Smooth muscle cell (in vitro differentiated cells): ENCODE measurements around the gene LCN6. TPM values are rescaled to one million over a fixed set of nuclear protein-coding genes. Genes with fewer than 3 reads are reported as not detected.

Source experiments
- DNase-seq: peaks from one replicate; lab custom pipeline; 2025; ENCODE audit not compliant: unreplicated experiment; lab: John Stamatoyannopoulos, UW
- H2AFZ ChIP-seq: fragments of 200-600 bp; sonication (generic); 2 replicates; pipeline ENCODE4 v1.6.0; 2016; ENCODE audit warnings: antibody characterized with exemption, low read depth, mild to moderate bottlenecking
- H3F3A ChIP-seq: fragments of 200-600 bp; sonication (generic); 2 replicates; pipeline ENCODE4 v1.6.0; 2017; ENCODE audit warnings: antibody characterized with exemption, low read depth
- H3K27ac ChIP-seq: fragments of 200-600 bp; sonication (generic); 2 replicates; pipeline ENCODE4 v1.5.1; 2016; ENCODE audit warnings: low read depth, mild to moderate bottlenecking
- H3K27me3 ChIP-seq: fragments of 200-600 bp; sonication (generic); 2 replicates; pipeline ENCODE4 v1.6.1; 2016; ENCODE audit warnings: low read depth, mild to moderate bottlenecking
- H3K36me3 ChIP-seq: fragments of 200-600 bp; sonication (generic); 2 replicates; pipeline ENCODE4 v1.5.1; 2016; ENCODE audit warnings: low read depth
- H3K4me1 ChIP-seq: fragments of 200-600 bp; sonication (generic); 2 replicates; pipeline ENCODE4 v1.5.1; 2016; ENCODE audit warnings: low read depth
- H3K4me2 ChIP-seq: fragments of 200-600 bp; sonication (generic); 2 replicates; pipeline ENCODE4 v1.6.0; 2016; ENCODE audit warnings: mild to moderate bottlenecking
- H3K4me3 ChIP-seq: fragments of 200-600 bp; sonication (generic); 2 replicates; pipeline ENCODE4 v1.5.1; 2016; ENCODE audit warnings: mild to moderate bottlenecking
- H3K79me2 ChIP-seq: fragments of 200-600 bp; sonication (generic); 2 replicates; pipeline ENCODE4 v1.6.0; 2016; ENCODE audit warnings: low read depth, mild to moderate bottlenecking
- H3K9ac ChIP-seq: fragments of 200-600 bp; sonication (generic); 2 replicates; pipeline ENCODE4 v1.6.0; 2016; ENCODE audit warnings: low read depth
- H3K9me3 ChIP-seq: fragments of 200-600 bp; sonication (generic); replicated peaks from 2 replicates; pipeline ENCODE4 v1.5.1; 2016; ENCODE audit warnings: low read depth
- H4K20me1 ChIP-seq: fragments of 200-600 bp; sonication (generic); 2 replicates; pipeline ENCODE4 v1.6.0; 2016; ENCODE audit warnings: low read depth
- CTCF ChIP-seq: fragments of 200-600 bp; sonication (generic); IDR thresholded peaks from 2 replicates; pipeline ENCODE4 v1.5.1; 2017; ENCODE audit warnings: borderline replicate concordance, mild to moderate bottlenecking, antibody characterized with exemption; ENCODE audit not compliant: insufficient read depth, poor library complexity, severe bottlenecking
- WGBS: methylation state at CpG from one replicate; pipeline ENCODE4 v1.1.7; 2016; ENCODE audit warnings: low lambda C conversion rate; 5-methylcytosine and 5-hydroxymethylcytosine counted together
- polyA plus RNA-seq: library from polyadenylated mRNA; unstranded; fragments of >200 nt; fragmentation: Nextera tagmentation; extraction: Ambion mirVana; gene quantifications from 2 replicates; pipeline ENCODE4 v1.2.1, GENCODE V29; 2016
- total RNA-seq: library from RNA; depleted of rRNA; stranded (reverse); fragments of >200 nt; gene quantifications from 2 replicates; pipeline ENCODE4 v1.2.3, GENCODE V29; 2014

Gene LCN6
- total and polyA plus RNA-seq, 2 experiments from 2014 or later: not detected

DNA sequence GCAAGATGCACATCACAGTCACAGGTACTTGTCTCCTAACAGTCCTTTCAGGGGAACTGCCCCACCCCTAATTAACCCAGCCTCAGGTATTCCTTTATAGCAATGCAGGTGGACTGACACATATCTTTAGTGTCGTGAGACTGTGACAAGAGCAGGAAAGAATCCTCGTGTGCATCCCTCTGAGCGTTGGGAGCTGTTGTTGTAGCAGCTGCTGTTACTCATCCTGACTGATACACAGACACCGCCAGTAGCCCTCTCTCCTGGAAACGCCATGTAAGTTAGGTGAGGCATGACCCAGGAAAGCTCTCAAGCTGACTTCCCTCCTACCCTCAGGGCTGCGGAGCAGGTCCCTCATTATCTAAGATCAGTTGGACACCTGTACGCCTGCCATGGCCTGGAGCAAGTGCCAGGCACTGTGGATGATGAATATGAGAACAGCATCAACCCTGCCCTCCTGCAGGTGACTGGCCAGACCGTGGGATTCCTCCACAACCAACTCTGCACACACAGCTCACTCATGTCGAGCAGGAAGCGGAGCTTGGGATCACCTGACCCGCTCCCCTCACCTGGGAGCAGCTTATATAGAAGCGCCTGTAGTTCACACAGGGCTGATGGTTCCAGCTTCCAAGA, 26.2 kb upstream of the LCN6 start:
- no peak for TF ChIP-seq CTCF
- no peaks in the 10 kb centered on the region for H3K36me3 ChIP-seq
- H3K4me2 ChIP-seq: no peak overlapping the region
- no peak overlapping the region for H2AFZ ChIP-seq
- H3K9ac ChIP-seq: no peak overlapping the region
- no peak overlapping the region for H3K4me3 ChIP-seq
- H3K27me3 ChIP-seq: no peaks in the 10 kb centered on the region
- no peaks in the 10 kb centered on the region for H3K79me2 ChIP-seq
- 79% methylated on average over 12 of the region's 12 CpGs for whole genome bisulfite sequencing
- H3K9me3 ChIP-seq: no peaks in the 10 kb centered on the region
- no peaks in the 10 kb centered on the region for H4K20me1 ChIP-seq
- H3K4me1 ChIP-seq: no peaks in the 10 kb centered on the region
- no peak for DNase-seq
- no peaks in the 10 kb centered on the region for H3F3A ChIP-seq
- H3K27ac ChIP-seq: no peak overlapping the region

- Histone ChIP-seq H2AFZ (no peak overlapping the region), H3K4me2 (no peak overlapping the region), H3K27ac (no peak overlapping the region)
Measured at GRCh38 chr9:136773386-136774044, 25.2 kb upstream of the LCN6 start.

DNA sequence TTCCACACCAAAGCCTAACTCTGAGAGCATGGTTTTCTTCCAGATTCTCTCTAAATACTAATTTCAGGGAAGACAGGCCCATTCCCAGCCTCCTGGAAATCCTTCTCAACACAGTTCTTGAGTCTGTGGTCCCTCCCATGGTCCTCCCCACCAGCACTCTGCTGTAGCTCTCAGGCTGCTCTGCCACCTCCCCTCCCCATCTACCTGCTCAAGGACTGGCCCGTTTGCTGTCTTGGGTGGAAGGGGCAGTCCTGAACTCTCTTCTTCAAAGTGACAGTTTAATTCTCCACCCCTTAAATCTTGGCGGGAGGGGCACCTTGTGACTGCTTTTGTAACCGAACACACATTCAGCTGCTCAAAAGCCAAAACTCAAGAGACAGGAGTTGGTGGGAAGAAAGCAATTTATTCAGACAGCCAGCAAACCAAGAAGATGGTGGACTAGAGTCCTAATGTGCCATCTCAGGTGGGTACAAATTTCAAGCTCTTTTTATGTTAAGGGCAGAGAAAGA, 23.6 kb upstream of the LCN6 start:
- 80% methylated on average over 3 of the region's 3 CpGs for WGBS
- H3K27ac ChIP-seq: no peak overlapping the region

More at GRCh38 chr9:136773386-136774044, 25.2 kb upstream of the LCN6 start:
- no peaks in the 10 kb centered on the region for H3F3A ChIP-seq
- no peak for DNase-seq
- no peaks in the 10 kb centered on the region for H4K20me1 ChIP-seq
- 89% methylated on average over 7 of the region's 7 CpGs for WGBS
- no peaks in the 10 kb centered on the region for H3K36me3 ChIP-seq
- H3K9me3 ChIP-seq: no peaks in the 10 kb centered on the region
- no peaks in the 10 kb centered on the region for H3K27me3 ChIP-seq
- TF ChIP-seq CTCF: no peak
- H3K79me2 ChIP-seq: no peaks in the 10 kb centered on the region
- H3K4me1 ChIP-seq: no peaks in the 10 kb centered on the region
- no peak overlapping the region for H3K9ac ChIP-seq
- no peak overlapping the region for H3K4me3 ChIP-seq

More for the DNA sequence above, 23.6 kb upstream of the LCN6 start:
- Histone ChIP-seq H3K9ac (no peak overlapping the region), H3K27me3 (peaks cover 6% of the 10 kb centered on the region), H3F3A (no peaks in the 10 kb centered on the region), H3K9me3 (no peaks in the 10 kb centered on the region), H3K4me3 (no peak overlapping the region), H3K36me3 (no peaks in the 10 kb centered on the region), H2AFZ (no peak overlapping the region), H3K79me2 (no peaks in the 10 kb centered on the region), H3K4me2 (no peak overlapping the region), H3K4me1 (no peaks in the 10 kb centered on the region), H4K20me1 (no peaks in the 10 kb centered on the region)
- no peak for TF ChIP-seq CTCF
- DNase-seq: no peak
